GM10847 (cell line): ENCODE measurements around the gene GH2.
"Not testable (repeated sequence)": the region's sequence is repeated elsewhere in the genome, so short reads cannot be mapped to it uniquely, and the experiment has no call there.

Experiments
- POLR2A ChIP-seq: IDR thresholded peaks from 2 replicates; pipeline ENCODE4 v1.6.1; 2011; ENCODE audit not compliant: insufficient read length; ENCODE audit errors: extremely low read depth

The GH2 gene

GRCh38 chr17:63911041-63911635, 29.4 kb upstream of the GH2 start, which contains the start of gene CSHL1:
Gene CSHL1 (minus strand): TSS chr17:63911258. CDS start chr17:63911196, 62 bp downstream.
- no peak for TF ChIP-seq POLR2A

GRCh38 chr17:63910096-63910495, 28.4 kb upstream of the GH2 start:
- no peak for TF ChIP-seq POLR2A

GRCh38 chr17:63896524-63897354, 15.0 kb upstream of the GH2 start, which contains the start of gene CSH1:
Gene CSH1 (minus strand): TSS chr17:63896574. CDS start chr17:63896511, 63 bp downstream.
- TF ChIP-seq POLR2A: not testable (repeated sequence)

DNA sequence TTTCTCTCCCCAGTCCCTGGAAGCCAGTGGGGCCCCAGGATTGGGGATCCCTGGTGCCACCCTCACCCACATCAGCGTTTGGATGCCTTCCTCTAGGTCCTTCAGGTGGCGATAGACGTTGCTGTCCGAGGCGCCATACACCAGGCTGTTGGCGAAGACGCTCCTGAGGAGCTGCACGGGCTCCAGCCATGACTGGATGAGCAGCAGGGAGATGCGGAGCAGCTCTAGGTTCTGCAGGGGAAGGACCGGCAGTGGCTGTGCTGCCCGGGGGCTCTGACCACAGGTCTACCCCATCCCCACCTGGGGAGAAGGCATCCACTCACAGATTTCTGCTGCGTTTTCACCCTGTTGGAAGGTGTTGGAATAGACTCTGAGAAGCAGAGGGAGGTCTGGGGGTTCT, 1.0 kb downstream of the GH2 start:
- TF ChIP-seq POLR2A: no peak

GRCh38 chr17:63873577-63873976, 8.2 kb downstream of the GH2 start, which contains the start of gene CSH2:
Gene CSH2 (minus strand): TSS chr17:63873677. CDS start chr17:63873614, 63 bp downstream.
- not testable (repeated sequence) for TF ChIP-seq POLR2A

DNA sequence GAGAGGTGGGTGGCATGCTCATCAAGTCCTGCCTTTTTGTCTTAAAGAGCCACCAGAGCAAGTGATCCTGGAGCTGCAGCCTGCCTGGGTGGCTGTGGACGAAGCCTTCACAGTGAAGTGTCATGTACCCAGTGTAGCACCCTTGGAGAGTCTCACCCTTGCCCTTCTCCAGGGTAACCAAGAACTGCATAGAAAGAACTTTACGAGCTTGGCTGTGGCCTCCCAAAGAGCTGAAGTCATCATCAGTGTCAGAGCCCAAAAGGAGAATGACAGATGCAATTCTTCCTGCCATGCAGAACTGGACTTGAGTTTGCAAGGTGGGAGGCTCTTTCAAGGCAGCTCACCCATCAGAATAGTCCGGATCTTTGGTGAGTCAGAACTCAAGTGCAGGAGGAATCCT, 22.5 kb downstream of the GH2 start:
- no peak for TF ChIP-seq POLR2A

- no peak for TF ChIP-seq POLR2A
Measured at GRCh38 chr17:63855185-63855584, 26.6 kb downstream of the GH2 start.

- TF ChIP-seq POLR2A: no peak
Measured at GRCh38 chr17:63854709-63855108, 27.0 kb downstream of the GH2 start.

GRCh38 chr17:63853260-63853659, 28.5 kb downstream of the GH2 start:
- no peak for TF ChIP-seq POLR2A

DNA sequence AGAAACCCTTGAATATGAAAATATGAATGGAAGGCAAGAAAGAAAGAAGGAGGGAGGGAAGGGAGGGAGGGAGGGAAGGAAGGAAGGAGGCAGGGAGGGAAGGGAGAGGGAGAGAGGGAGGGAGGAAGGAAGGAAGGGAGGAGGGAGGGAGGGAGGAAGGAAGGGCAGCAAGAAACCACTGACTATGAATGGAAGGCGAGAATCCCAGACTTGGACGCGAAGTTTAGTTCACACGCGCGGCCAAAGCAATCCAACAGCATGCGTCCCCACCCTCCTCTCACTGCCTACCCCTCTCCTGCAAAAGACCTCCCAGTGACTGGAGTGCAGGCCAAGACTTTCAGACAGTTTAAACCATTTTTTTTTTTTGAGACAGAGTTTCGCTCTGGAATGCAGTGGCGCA, 31.3 kb downstream of the GH2 start:
- TF ChIP-seq POLR2A: no peak

GRCh38 chr17:63848834-63849689, 32.7 kb downstream of the GH2 start:
- TF ChIP-seq POLR2A: no peak

GRCh38 chr17:63847525-63848249, 34.1 kb downstream of the GH2 start:
- no peak for TF ChIP-seq POLR2A

DNA sequence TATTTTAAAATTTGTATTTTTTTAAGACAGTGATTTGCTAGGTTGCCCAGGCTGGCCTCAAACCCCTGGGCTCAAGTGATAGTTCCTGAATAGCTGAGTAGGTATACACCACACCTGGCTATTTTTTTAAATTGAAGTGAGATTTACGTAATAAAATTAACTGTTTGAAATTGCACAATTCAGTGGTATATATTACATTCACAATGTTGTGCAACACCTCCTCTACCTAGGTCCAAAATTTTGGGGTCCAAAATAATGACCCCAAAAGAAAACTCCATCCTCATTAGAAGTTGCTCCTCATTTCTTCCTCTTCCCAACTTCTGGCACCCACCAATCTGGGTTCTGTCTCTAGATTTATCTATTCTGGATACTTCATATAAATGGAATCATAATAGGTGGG, 36.2 kb downstream of the GH2 start:
- no peak for TF ChIP-seq POLR2A

- no peak for TF ChIP-seq POLR2A
Measured at GRCh38 chr17:63843910-63844677, 37.6 kb downstream of the GH2 start.
